ENCODE results near the gene ESPNL.

Gene ESPNL

GRCh38 chr2:238141541-238142318, 41.6 kb downstream of the ESPNL start:
- 90 to 95% methylated on average over 7 to 10 of the region's 10 CpGs for WGBS, 2 experiments (ENCODE audit: insufficient coverage in 2 of 2)
- Histone ChIP-seq H3K27ac (ENCODE audit: low read depth, low read length, severe bottlenecking) (no peak overlapping the region), H3K36me3 (ENCODE audit: control insufficient read depth, insufficient read depth, low read length) (no peaks in the 10 kb centered on the region), H3K9me3 (ENCODE audit: control insufficient read depth, low read length) (no peaks in the 10 kb centered on the region), H3K4me1 (ENCODE audit: control insufficient read depth, insufficient read depth, low read length, poor library complexity, severe bottlenecking) (peaks cover 35% of the 10 kb centered on the region), H3K4me3 (ENCODE audit: extremely low read depth, insufficient read depth, low read length, poor library complexity, severe bottlenecking) (no peak overlapping the region)

DNA sequence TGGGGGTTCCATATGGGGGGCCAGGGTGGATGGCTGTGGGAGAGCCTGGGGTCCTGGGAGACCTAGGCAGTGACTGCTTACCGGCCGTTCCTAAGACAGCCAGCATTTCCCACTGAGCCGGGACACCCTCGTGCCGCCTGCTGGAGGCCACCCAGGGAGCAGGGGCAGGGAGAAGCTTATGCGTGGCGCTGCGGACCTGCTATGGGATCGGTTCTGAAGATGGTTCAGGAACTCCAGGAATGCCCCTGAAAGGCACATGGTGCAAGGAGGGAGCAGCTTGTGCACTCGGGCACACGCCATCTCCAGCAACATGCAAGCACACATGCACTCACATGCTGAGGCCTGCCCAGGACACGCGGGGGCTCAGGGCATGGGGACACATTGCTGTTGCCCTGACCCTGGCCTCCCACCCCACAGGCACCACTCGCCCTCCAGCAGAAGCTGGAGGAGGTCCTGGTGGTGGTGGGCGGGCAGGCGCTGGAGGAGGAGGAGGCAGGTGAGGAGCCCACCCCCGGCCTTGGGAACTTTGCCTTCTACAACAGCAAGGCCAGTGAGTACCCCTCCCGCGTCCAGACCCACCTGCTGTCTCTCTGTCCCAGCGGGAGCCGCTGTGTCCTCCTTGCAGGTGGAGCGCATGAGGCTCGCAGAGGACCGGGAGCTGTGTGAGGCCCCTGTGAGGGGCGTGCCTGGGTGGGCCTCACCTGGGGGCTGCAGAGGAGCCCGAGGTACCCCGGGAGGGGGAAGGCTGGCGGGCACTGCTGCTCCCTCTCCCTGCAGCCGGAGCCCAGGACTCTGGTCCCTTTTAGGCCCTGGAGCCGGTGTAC, 42.5 kb downstream of the ESPNL start:
- Histone ChIP-seq H3K4me1 (ENCODE audit: control insufficient read depth, insufficient read depth, low read length, poor library complexity, severe bottlenecking) (peaks cover 35% of the 10 kb centered on the region), H3K36me3 (ENCODE audit: control insufficient read depth, insufficient read depth, low read length) (no peaks in the 10 kb centered on the region), H3K9me3 (ENCODE audit: control insufficient read depth, low read length) (no peaks in the 10 kb centered on the region), H3K4me3 (ENCODE audit: extremely low read depth, insufficient read depth, low read length, poor library complexity, severe bottlenecking) (no peak overlapping the region), H3K27ac (ENCODE audit: low read depth, low read length, severe bottlenecking) (no peak overlapping the region)
- 87 to 91% methylated on average over 17 to 28 of the region's 30 CpGs for WGBS, 2 experiments (ENCODE audit: insufficient coverage in 2 of 2)

- Histone ChIP-seq H3K9me3 (ENCODE audit: control insufficient read depth, low read length) (no peaks in the 10 kb centered on the region), H3K27ac (ENCODE audit: low read depth, low read length, severe bottlenecking) (no peak overlapping the region), H3K36me3 (ENCODE audit: control insufficient read depth, insufficient read depth, low read length) (no peaks in the 10 kb centered on the region), H3K4me3 (ENCODE audit: extremely low read depth, insufficient read depth, low read length, poor library complexity, severe bottlenecking) (no peak overlapping the region), H3K4me1 (ENCODE audit: control insufficient read depth, insufficient read depth, low read length, poor library complexity, severe bottlenecking) (peaks cover 32% of the 10 kb centered on the region)
- 85 to 93% methylated on average over 16 of the region's 20 CpGs for WGBS, 2 experiments (ENCODE audit: insufficient coverage in 2 of 2)
These were observed 43.3 kb downstream of the ESPNL start for GRCh38 chr2:238143239-238143951.

DNA sequence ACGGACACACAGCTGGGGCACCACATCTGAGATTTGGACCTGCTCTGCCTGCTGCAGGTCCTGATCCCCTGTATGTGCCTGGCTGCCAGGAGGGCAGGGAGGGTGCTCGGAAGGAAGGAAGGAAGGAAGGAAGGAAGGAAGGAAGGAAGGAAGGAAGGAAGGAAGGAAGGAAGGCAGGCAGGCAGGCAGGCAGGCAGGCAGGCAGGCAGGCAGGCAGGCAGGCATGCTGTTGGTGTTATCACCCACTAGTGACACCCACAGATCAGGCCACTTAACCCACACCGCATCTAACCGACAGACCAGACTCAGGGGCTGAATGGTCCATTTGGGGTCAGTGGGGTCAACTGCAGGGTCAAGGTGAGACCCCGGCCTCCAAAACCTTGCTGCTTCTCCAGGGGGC, 44.1 kb downstream of the ESPNL start:
- Histone ChIP-seq H3K4me1 (ENCODE audit: control insufficient read depth, insufficient read depth, low read length, poor library complexity, severe bottlenecking) (peaks cover 23% of the 10 kb centered on the region), H3K27ac (ENCODE audit: low read depth, low read length, severe bottlenecking) (no peak overlapping the region), H3K9me3 (ENCODE audit: control insufficient read depth, low read length) (no peaks in the 10 kb centered on the region), H3K36me3 (ENCODE audit: control insufficient read depth, insufficient read depth, low read length) (no peaks in the 10 kb centered on the region), H3K4me3 (ENCODE audit: extremely low read depth, insufficient read depth, low read length, poor library complexity, severe bottlenecking) (no peak overlapping the region)
- 100% methylated on average over 1 to 2 of the region's 5 CpGs for WGBS, 2 experiments (ENCODE audit: insufficient coverage in 2 of 2)

DNA sequence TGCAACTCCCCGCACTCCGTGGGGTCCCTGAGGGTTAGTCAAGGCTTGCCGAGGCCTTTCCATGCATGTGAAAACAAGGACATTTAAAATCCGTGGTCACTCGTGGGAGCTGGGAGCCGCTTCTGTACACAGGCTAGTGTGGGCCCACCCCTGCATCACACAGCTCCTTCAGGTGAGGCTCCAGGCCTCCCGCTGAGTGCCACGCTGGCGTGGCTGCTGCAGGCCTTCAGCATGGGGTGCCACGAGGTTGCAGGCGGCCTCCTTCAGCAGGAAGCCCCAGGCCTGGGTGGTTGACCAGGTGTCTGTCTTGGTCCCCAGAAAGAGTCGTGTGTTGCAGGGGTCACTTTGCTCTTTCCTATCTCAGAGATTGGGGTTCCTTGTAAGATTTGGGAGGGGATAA, 44.9 kb downstream of the ESPNL start:
- Histone ChIP-seq H3K27ac (ENCODE audit: low read depth, low read length, severe bottlenecking) (no peak overlapping the region), H3K36me3 (ENCODE audit: control insufficient read depth, insufficient read depth, low read length) (no peaks in the 10 kb centered on the region), H3K9me3 (ENCODE audit: control insufficient read depth, low read length) (no peaks in the 10 kb centered on the region), H3K4me1 (ENCODE audit: control insufficient read depth, insufficient read depth, low read length, poor library complexity, severe bottlenecking) (peaks cover 23% of the 10 kb centered on the region), H3K4me3 (ENCODE audit: extremely low read depth, insufficient read depth, low read length, poor library complexity, severe bottlenecking) (no peak overlapping the region)
- WGBS, 2 experiments (ENCODE audit: insufficient coverage in 2 of 2), result 89 to 98% methylated on average over 7 to 12 of the region's 12 CpGs

DNA sequence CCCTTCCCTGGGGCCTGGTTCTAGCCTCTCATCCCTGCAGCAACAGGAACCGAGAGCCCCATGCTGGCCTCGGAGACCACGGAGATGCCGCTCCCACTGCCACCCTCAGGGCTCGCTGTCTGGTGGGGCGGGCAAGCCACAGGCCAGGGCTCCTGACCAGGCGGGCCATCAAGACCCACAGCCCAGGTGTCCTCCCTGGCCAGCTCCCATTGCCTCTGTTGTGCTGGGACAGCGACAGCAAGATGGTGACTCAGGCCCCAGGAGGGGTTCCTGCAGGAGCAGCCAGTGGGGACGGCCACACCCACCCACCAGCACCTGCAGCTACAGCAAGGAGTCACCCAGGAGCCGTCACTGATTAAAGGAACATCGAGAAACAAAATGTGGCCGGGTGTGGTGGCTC, 45.7 kb downstream of the ESPNL start:
- 85 to 97% methylated on average over 11 of the region's 12 CpGs for WGBS, 2 experiments (ENCODE audit: insufficient coverage in 2 of 2)
- H3K4me1 ChIP-seq (ENCODE audit: control insufficient read depth, insufficient read depth, low read length, poor library complexity, severe bottlenecking), result peaks cover 23% of the 10 kb centered on the region
- H3K27ac ChIP-seq (ENCODE audit: low read depth, low read length, severe bottlenecking), result no peak overlapping the region

GRCh38 chr2:238146884-238147544, 46.9 kb downstream of the ESPNL start:
- WGBS, 2 experiments (ENCODE audit: insufficient coverage in 2 of 2), result 91 to 92% methylated on average over 10 to 12 of the region's 13 CpGs
- Histone ChIP-seq H3K4me1 (ENCODE audit: control insufficient read depth, insufficient read depth, low read length, poor library complexity, severe bottlenecking) (peaks cover 20% of the 10 kb centered on the region), H3K4me3 (ENCODE audit: extremely low read depth, insufficient read depth, low read length, poor library complexity, severe bottlenecking) (no peak overlapping the region), H3K9me3 (ENCODE audit: control insufficient read depth, low read length) (no peaks in the 10 kb centered on the region), H3K36me3 (ENCODE audit: control insufficient read depth, insufficient read depth, low read length) (no peaks in the 10 kb centered on the region), H3K27ac (ENCODE audit: low read depth, low read length, severe bottlenecking) (no peak overlapping the region)

More for the DNA sequence above, 45.7 kb downstream of the ESPNL start:
- Histone ChIP-seq H3K9me3 (ENCODE audit: control insufficient read depth, low read length) (no peaks in the 10 kb centered on the region), H3K4me3 (ENCODE audit: extremely low read depth, insufficient read depth, low read length, poor library complexity, severe bottlenecking) (no peak overlapping the region), H3K36me3 (ENCODE audit: control insufficient read depth, insufficient read depth, low read length) (no peaks in the 10 kb centered on the region)

DNA sequence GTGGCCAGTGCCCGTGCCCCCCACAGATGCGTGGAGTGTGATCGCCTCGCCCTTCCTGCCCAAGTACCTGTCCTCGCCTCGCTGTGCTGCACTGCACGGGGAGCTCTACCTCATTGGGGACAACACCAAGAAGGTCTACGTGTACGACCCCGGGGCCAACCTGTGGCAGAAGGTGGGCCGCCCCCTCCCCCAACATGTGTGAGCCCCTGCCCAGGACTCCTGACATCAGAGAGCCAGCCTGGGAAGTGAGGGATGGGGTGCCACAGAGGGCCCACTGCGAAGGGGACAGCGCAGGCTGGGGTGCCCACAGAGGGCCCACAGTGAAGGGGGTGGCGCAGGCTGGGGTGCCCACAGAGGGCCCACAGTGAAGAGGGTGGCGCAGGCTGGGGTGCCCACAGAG, 48.8 kb downstream of the ESPNL start:
- no peaks in the 10 kb centered on the region for H3K36me3 ChIP-seq (ENCODE audit: control insufficient read depth, insufficient read depth, low read length)
- peaks cover 6% of the 10 kb centered on the region for H3K4me1 ChIP-seq (ENCODE audit: control insufficient read depth, insufficient read depth, low read length, poor library complexity, severe bottlenecking)
- H3K9me3 ChIP-seq (ENCODE audit: control insufficient read depth, low read length), result no peaks in the 10 kb centered on the region
- 91 to 100% methylated on average over 4 to 12 of the region's 15 CpGs for WGBS, 2 experiments (ENCODE audit: insufficient coverage in 2 of 2)
- H3K4me3 ChIP-seq (ENCODE audit: extremely low read depth, insufficient read depth, low read length, poor library complexity, severe bottlenecking), result no peak overlapping the region
- H3K27ac ChIP-seq (ENCODE audit: low read depth, low read length, severe bottlenecking), result no peak overlapping the region

GRCh38 chr2:238149841-238150572, 49.9 kb downstream of the ESPNL start:
- Histone ChIP-seq H3K27ac (ENCODE audit: low read depth, low read length, severe bottlenecking) (no peak overlapping the region), H3K4me1 (ENCODE audit: control insufficient read depth, insufficient read depth, low read length, poor library complexity, severe bottlenecking) (peaks cover 5% of the 10 kb centered on the region), H3K4me3 (ENCODE audit: extremely low read depth, insufficient read depth, low read length, poor library complexity, severe bottlenecking) (no peak overlapping the region), H3K36me3 (ENCODE audit: control insufficient read depth, insufficient read depth, low read length) (no peaks in the 10 kb centered on the region), H3K9me3 (ENCODE audit: control insufficient read depth, low read length) (no peaks in the 10 kb centered on the region)
- 87 to 92% methylated on average over 8 of the region's 14 CpGs for WGBS, 2 experiments (ENCODE audit: insufficient coverage in 2 of 2)

DNA sequence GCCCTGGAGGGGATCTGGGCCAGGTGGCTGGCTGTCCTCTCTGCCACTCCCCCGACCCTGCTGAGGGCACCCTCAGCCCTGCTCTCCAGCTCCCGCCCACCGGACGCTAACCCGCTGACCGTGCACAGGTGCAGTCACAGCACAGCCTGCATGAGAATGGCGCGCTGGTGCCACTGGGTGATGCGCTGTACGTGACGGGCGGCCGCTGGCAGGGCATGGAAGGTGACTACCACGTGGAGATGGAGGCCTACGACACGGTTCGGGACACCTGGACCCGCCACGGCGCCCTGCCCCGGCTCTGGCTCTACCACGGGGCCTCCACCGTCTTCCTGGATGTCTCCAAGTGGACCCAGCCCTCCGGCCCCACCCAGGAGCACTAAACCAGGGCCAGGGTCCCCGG, 50.5 kb downstream of the ESPNL start:
- no peaks in the 10 kb centered on the region for H3K9me3 ChIP-seq (ENCODE audit: control insufficient read depth, low read length)
- peaks cover 5% of the 10 kb centered on the region for H3K4me1 ChIP-seq (ENCODE audit: control insufficient read depth, insufficient read depth, low read length, poor library complexity, severe bottlenecking)
- H3K27ac ChIP-seq (ENCODE audit: low read depth, low read length, severe bottlenecking), result no peak overlapping the region
- no peaks in the 10 kb centered on the region for H3K36me3 ChIP-seq (ENCODE audit: control insufficient read depth, insufficient read depth, low read length)
- no peak overlapping the region for H3K4me3 ChIP-seq (ENCODE audit: extremely low read depth, insufficient read depth, low read length, poor library complexity, severe bottlenecking)
- 96 to 97% methylated on average over 23 to 25 of the region's 25 CpGs for WGBS, 2 experiments (ENCODE audit: insufficient coverage in 2 of 2)
